ENCODE results near the gene ALDH1L2. TPM values are rescaled to one million over a fixed set of nuclear protein-coding genes. Genes with fewer than 3 reads are reported as not detected.

Gene ALDH1L2
- total RNA-seq, 2 donors from 2014 or later: 0.22 to 0.27 TPM

DNA sequence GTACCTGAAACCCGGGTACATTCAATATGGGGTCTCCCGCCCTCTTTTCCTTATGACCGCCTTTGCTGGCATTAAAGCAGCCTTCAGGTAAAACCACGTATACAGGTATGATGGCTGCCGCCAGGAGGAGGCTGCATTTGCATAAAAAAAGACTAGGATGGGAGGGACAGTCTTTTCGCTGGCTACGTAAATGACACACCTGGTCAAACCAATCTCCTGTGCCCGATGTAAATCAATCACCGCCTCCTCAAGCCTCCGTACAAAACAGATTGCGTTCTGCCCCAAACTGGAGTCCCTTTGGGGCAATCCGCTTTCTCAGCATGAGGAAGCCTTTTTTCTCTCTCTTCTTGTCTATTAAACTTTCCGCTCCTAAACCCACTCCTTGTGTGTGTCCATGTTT lies 8.1 kb upstream of the ALDH1L2 start:
- Histone ChIP-seq H3K4me1 (ENCODE audit: control insufficient read depth, insufficient read depth, low read length) (no peaks in the 10 kb centered on the region), H3K36me3 (ENCODE audit: control insufficient read depth, insufficient read depth, low read length) (no peaks in the 10 kb centered on the region), H3K9me3 (ENCODE audit: control insufficient read depth, low read length) (peaks cover 30% of the 10 kb centered on the region), H3K27me3 (ENCODE audit: control insufficient read depth, insufficient read depth, low read length, poor library complexity, severe bottlenecking) (no peaks in the 10 kb centered on the region), H3K4me3 (ENCODE audit: low read length) (peak overlapping the region; percentile 37), H3K27ac (ENCODE audit: low read depth, low read length) (no peak overlapping the region), H3K9ac (ENCODE audit: extremely low read depth, low read length, poor library complexity, severe bottlenecking) (no peak overlapping the region)
- Mint-ChIP-seq H3K4me1 (peaks cover 7% of the 10 kb centered on the region), H3K27ac (peak overlapping the region; percentile 68), H3K27me3 (ENCODE audit: insufficient read depth) (no peaks in the 10 kb centered on the region), H3K36me3 (ENCODE audit: low read depth) (peaks cover 4% of the 10 kb centered on the region), H3K4me3 (peak overlapping the region; percentile 49), H3K9me3 (peaks cover 35% of the 10 kb centered on the region)
- DNase-seq: peak; percentile 93
- TF ChIP-seq, protein P1, sequence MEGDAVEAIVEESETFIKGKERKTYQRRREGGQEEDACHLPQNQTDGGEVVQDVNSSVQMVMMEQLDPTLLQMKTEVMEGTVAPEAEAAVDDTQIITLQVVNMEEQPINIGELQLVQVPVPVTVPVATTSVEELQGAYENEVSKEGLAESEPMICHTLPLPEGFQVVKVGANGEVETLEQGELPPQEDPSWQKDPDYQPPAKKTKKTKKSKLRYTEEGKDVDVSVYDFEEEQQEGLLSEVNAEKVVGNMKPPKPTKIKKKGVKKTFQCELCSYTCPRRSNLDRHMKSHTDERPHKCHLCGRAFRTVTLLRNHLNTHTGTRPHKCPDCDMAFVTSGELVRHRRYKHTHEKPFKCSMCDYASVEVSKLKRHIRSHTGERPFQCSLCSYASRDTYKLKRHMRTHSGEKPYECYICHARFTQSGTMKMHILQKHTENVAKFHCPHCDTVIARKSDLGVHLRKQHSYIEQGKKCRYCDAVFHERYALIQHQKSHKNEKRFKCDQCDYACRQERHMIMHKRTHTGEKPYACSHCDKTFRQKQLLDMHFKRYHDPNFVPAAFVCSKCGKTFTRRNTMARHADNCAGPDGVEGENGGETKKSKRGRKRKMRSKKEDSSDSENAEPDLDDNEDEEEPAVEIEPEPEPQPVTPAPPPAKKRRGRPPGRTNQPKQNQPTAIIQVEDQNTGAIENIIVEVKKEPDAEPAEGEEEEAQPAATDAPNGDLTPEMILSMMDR (conservative IDR thresholded peaks at IDR 0.05): peak; percentile 51
- WGBS, 2 experiments (ENCODE audit: insufficient coverage in 1 of 2, insufficient read length in 1 of 2): 36 to 41% methylated on average over 9 to 13 of the region's 13 CpGs

DNA sequence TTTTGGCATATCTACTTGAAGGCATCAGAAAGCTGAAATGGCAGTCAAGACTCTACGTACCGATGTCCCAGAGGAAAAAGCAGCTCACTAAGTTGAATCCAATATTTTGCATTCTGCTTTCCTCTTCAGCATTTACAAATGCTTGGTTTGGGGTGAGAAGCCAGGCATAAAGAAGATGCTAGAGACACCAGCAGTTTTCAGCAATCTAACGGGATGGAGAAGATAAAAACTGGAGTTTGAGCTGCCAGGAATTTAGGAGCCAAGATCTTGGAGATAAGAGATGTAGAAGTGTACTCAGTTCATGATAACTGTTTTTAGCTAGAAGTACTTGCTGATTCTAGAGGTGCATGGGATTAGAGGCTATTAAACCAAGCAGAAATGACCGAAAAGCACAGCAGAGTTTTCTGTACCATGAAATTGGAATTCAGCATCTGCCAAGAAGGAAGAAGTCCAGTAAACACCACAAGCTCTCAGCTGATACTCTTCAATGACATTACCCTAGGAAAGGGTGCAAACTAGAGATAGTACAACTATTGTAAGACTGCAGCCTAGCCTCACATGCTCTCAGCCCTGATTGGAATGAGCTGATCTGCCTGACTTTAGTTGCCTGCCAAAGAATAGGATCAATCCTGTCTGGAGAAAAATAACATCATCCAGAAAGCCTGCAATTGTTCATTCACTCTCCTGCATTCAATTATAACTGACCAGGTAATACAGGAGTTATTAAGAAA lies 7.4 kb upstream of the ALDH1L2 start:
- TF ChIP-seq, protein P1 (conservative IDR thresholded peaks at IDR 0.05): no peak
- peaks cover 28% of the 10 kb centered on the region for H3K9me3 ChIP-seq (ENCODE audit: control insufficient read depth, low read length)
- no peak overlapping the region for H3K4me3 ChIP-seq (ENCODE audit: low read length)
- H3K27ac ChIP-seq (ENCODE audit: low read depth, low read length): no peak overlapping the region
- no peak overlapping the region for H3K9ac ChIP-seq (ENCODE audit: extremely low read depth, low read length, poor library complexity, severe bottlenecking)
- Mint-ChIP-seq H3K4me3 (peak overlapping the region; percentile 49), H3K36me3 (ENCODE audit: low read depth) (peaks cover 4% of the 10 kb centered on the region), H3K27ac (peak overlapping the region; percentile 7), H3K27me3 (ENCODE audit: insufficient read depth) (no peaks in the 10 kb centered on the region), H3K9me3 (peaks cover 32% of the 10 kb centered on the region), H3K4me1 (peaks cover 7% of the 10 kb centered on the region)
- WGBS, 2 experiments (ENCODE audit: insufficient coverage in 1 of 2, insufficient read length in 1 of 2): 79 to 83% methylated on average over 4 of the region's 4 CpGs
- no peaks in the 10 kb centered on the region for H3K4me1 ChIP-seq (ENCODE audit: control insufficient read depth, insufficient read depth, low read length)
- H3K27me3 ChIP-seq (ENCODE audit: control insufficient read depth, insufficient read depth, low read length, poor library complexity, severe bottlenecking): no peaks in the 10 kb centered on the region
- no peak for DNase-seq
- H3K36me3 ChIP-seq (ENCODE audit: control insufficient read depth, insufficient read depth, low read length): no peaks in the 10 kb centered on the region

DNA sequence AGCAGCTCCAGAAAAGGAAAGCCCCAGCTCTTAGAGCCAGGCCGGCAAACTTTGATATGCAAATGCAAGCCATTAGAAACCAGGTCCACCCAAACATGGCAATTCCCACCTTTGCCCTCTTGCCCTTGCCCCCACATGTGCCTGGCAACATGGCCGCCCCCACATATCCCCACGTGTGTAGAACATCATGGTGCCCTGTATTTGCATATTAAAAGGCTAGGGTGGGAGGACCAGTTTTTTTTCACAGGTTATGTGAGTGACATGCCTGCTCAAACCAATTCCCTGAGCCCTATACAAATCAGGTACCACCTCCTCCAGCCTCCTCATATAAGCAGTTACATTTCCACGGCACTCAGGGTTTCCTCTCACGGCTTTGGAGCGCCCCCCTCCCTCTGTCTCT lies 6.1 kb upstream of the ALDH1L2 start:
- Histone ChIP-seq H3K4me3 (ENCODE audit: low read length) (no peak overlapping the region), H3K4me1 (ENCODE audit: control insufficient read depth, insufficient read depth, low read length) (no peaks in the 10 kb centered on the region), H3K36me3 (ENCODE audit: control insufficient read depth, insufficient read depth, low read length) (no peaks in the 10 kb centered on the region), H3K9ac (ENCODE audit: extremely low read depth, low read length, poor library complexity, severe bottlenecking) (no peak overlapping the region), H3K27me3 (ENCODE audit: control insufficient read depth, insufficient read depth, low read length, poor library complexity, severe bottlenecking) (no peaks in the 10 kb centered on the region), H3K9me3 (ENCODE audit: control insufficient read depth, low read length) (peaks cover 17% of the 10 kb centered on the region), H3K27ac (ENCODE audit: low read depth, low read length) (no peak overlapping the region)
- TF ChIP-seq, protein P1 (conservative IDR thresholded peaks at IDR 0.05): no peak
- H3K27me3 Mint-ChIP-seq (ENCODE audit: insufficient read depth): peaks cover 3% of the 10 kb centered on the region
- H3K9me3 Mint-ChIP-seq: peaks cover 22% of the 10 kb centered on the region
- H3K4me3 Mint-ChIP-seq: no peak overlapping the region
- WGBS, 2 experiments (ENCODE audit: insufficient coverage in 1 of 2, insufficient read length in 1 of 2): 61 to 65% methylated on average over 4 to 6 of the region's 6 CpGs
- H3K36me3 Mint-ChIP-seq (ENCODE audit: low read depth): peaks cover 4% of the 10 kb centered on the region
- peaks cover 7% of the 10 kb centered on the region for H3K4me1 Mint-ChIP-seq
- DNase-seq: peak; percentile 63
- H3K27ac Mint-ChIP-seq: no peak overlapping the region
